Measurements from ENCODE around the gene ADGRV1. TPM values are rescaled to one million over a fixed set of nuclear protein-coding genes. Genes with fewer than 3 reads are reported as not detected.

Gene ADGRV1
- total RNA-seq, 1 donor, result 0.18 TPM

GRCh38 chr5:91158011-91158410 is 599.4 kb downstream of the ADGRV1 start:
- TF ChIP-seq, protein P1, sequence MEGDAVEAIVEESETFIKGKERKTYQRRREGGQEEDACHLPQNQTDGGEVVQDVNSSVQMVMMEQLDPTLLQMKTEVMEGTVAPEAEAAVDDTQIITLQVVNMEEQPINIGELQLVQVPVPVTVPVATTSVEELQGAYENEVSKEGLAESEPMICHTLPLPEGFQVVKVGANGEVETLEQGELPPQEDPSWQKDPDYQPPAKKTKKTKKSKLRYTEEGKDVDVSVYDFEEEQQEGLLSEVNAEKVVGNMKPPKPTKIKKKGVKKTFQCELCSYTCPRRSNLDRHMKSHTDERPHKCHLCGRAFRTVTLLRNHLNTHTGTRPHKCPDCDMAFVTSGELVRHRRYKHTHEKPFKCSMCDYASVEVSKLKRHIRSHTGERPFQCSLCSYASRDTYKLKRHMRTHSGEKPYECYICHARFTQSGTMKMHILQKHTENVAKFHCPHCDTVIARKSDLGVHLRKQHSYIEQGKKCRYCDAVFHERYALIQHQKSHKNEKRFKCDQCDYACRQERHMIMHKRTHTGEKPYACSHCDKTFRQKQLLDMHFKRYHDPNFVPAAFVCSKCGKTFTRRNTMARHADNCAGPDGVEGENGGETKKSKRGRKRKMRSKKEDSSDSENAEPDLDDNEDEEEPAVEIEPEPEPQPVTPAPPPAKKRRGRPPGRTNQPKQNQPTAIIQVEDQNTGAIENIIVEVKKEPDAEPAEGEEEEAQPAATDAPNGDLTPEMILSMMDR (IDR thresholded peaks at IDR 0.05; ENCODE audit: insufficient read depth, low read length), result no peak
- DNase-seq (ENCODE audit: low read depth), result no peak
- H3K4me3 ChIP-seq (ENCODE audit: low read depth, low read length), result no peak overlapping the region

DNA sequence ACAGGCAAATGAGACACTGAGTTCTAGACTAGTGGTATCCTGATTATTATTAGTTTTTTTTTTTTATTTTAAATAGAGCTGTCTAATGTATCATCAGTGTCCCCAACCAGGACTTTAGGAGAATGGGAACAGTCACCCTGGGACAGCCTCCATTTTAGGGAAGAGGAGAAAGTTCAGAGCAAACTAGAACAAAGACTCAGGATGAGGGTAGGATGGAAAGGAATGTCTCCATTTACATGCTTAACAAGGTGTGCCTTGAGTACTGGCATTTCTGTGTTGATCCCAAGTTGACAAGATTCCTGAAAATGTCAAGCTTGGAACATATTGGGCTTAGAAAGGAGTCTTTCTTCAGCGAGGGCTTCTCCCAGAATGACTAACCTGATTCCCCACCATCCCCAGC is 601.0 kb downstream of the ADGRV1 start:
- TF ChIP-seq, protein P1 (IDR thresholded peaks at IDR 0.05; ENCODE audit: insufficient read depth, low read length), result no peak
- no peak for DNase-seq (ENCODE audit: low read depth)
- no peak overlapping the region for H3K4me3 ChIP-seq (ENCODE audit: low read depth, low read length)

DNA sequence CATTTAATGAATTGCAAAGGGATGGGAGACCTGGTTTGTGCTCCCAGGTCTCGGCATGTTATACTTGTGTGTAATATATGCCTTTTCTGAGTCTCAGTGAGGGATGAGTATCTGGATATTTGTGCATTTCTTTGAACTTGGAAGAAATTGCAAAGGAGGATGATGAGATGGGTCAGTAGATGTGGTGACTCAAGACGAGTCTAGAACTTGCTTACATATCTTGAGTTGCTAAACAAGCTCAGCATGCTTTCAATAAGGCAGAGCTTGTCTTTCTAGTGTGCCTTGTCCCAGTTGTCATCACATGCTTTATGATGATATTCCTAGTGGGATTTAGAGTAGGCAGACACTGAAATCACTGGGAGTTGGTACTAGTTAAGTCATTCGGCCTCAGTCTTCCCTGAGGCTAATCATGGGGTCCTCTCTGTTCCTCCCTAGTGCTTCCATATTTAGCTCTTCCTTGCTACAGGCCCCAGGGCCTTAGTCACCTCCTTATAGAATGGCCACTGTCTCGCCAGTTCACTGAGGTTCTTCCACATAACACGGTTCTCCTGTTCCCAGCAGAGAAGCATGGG is 602.2 kb downstream of the ADGRV1 start:
- TF ChIP-seq, protein P1 (IDR thresholded peaks at IDR 0.05; ENCODE audit: insufficient read depth, low read length), result no peak
- no peak overlapping the region for H3K4me3 ChIP-seq (ENCODE audit: low read depth, low read length)
- DNase-seq (ENCODE audit: low read depth), result no peak

GRCh38 chr5:91162534-91163381 is 604.2 kb downstream of the ADGRV1 start:
- H3K4me3 ChIP-seq (ENCODE audit: low read depth, low read length), result no peak overlapping the region
- TF ChIP-seq, protein P1 (IDR thresholded peaks at IDR 0.05; ENCODE audit: insufficient read depth, low read length), result no peak
- peak; percentile 94 for DNase-seq (ENCODE audit: low read depth)

DNA sequence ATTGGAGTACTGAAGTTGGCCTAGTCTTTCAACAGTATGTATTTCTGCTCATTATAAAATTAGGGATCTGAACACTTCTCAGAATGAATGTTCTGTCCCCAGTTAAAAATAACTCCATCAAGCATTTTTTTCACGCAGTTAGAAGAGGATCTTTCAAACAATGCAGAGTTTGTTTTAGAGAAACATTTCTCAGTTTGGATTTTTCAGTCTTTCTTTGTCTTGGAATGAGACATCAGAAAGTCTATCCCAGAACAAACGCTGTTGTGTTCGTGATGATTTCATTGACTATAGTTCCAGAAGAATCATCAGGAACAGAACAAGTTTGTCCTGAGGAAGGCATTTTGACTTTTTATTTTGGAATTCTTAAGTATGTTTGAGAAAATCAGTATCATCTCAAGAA is 605.8 kb downstream of the ADGRV1 start:
- H3K4me3 ChIP-seq (ENCODE audit: low read depth, low read length), result no peak overlapping the region

DNA sequence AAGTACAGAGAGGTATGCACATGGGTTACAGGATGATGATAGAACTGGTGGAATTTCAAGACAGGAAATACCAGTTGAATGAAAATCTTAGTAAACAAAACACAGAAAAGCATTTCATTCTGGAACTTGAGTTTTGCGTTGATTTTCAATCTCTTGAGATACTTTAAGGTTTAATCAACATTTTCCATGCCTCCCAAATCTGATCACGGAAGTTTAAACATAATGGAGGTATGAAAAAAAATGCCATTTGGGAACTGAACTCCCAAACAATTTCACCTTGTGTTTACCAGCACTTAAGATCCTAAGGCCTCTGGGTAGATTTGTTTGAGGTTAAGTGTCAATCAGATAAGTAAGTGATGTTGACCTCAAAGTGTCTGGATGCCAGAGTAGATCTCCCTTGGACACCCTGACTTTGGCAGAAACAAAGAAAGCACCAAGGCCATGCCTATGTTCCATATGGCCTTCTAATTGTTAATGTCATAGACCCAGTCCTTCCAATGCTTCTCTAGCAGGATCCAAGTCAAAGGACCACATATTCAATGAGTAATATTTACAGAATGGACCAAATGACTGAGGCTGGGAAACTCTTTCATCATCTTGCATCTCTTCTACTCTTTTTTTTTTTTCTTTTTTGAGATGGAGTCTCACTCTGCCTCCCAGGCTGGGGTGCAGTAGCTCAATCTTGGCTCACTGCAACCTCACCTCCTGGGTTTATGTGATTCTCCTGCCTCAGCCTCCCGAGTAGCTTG is 607.6 kb downstream of the ADGRV1 start:
- TF ChIP-seq, protein P1 (IDR thresholded peaks at IDR 0.05; ENCODE audit: insufficient read depth, low read length), result no peak
- peak; percentile 65 for DNase-seq (ENCODE audit: low read depth)
- no peak overlapping the region for H3K4me3 ChIP-seq (ENCODE audit: low read depth, low read length)

More for the DNA sequence above, 605.8 kb downstream of the ADGRV1 start:
- DNase-seq (ENCODE audit: low read depth), result no peak
- TF ChIP-seq, protein P1 (IDR thresholded peaks at IDR 0.05; ENCODE audit: insufficient read depth, low read length), result no peak
